GM18517 (cell line): Measurements from ENCODE around the gene HENMT1.

Source experiments
- ATAC-seq: cut with Tn5 transposase; IDR thresholded peaks from one replicate; pipeline ENCODE4 v1.9.1; 2021; ENCODE audit warnings: mild to moderate bottlenecking, moderate library complexity; ENCODE audit not compliant: unreplicated experiment

Gene HENMT1

DNA sequence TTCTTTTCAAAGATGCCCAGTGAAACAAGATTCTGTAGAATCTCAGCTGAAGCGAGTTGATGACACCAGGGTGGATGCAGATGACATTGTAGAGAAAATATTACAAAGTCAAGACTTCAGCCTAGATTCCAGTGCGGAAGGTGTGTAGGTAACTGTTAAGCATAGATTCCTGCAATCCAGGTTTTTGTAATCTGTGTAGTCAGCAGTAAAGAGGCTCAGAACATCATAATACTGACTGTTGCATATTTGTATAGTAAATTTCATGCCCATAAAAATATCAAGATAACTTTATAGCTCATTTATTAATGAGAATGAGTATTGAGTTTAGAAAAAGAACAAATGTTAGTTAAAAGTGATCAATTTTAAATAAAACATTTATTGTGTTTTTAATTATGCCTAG, 32.2 kb downstream of the HENMT1 start:
- ATAC-seq, result no peak

DNA sequence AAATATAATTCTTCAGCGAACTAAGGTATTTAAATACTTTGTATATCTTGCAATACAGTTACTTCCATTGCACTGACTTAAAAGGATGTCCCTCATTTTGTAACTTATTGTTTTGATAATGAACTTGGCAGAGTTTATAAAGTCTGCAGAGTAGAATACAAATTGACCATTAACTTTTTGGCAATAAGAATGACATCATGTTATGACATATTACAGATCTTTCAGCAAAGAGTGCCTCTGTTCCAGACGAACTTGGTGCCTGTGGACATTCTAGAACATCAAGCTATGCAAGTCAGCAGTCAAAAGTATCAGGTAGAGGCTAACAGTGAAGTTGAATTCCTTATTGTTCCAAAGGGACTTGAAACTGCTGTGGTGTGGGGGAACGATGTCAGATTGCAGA, 32.9 kb downstream of the HENMT1 start:
- ATAC-seq, result no peak

DNA sequence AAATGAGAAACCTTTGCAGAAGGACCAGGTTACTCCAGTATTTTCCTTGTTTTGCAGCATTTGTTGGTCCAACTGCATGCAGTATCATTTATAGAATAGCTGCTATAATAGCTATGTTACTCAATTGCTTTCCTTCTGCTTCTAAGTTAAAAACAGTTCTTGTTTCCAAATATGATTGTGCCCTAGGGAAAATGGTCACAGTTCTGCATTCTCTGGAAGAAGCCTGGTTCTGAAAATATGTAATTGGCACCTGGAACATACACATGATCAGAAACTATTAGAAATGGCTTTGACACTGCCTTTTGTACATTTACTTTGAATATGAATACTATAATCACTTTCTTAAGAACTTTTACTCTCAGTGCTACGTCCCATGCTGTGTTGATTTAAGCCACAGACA, 33.6 kb downstream of the HENMT1 start:
- no peak for ATAC-seq

DNA sequence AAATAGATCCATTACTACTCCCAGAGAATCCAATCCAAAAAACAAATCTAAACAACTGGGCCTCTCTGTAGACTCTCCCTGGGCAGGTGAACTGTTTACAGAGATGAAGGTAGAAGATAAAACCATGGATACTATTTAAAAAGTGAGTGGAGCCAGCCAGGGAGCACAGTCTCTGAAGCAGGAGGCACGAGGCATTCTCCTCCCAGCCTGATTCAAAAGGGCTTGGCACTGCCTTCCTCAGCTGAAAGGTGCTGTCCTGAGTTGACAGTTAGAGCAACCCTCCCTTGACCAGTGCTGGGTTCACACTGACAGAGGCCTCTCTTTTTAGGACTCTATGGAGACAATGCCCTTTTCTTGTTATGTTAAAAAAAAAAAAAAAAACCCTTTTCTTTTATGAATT, 36.8 kb downstream of the HENMT1 start:
- no peak for ATAC-seq

DNA sequence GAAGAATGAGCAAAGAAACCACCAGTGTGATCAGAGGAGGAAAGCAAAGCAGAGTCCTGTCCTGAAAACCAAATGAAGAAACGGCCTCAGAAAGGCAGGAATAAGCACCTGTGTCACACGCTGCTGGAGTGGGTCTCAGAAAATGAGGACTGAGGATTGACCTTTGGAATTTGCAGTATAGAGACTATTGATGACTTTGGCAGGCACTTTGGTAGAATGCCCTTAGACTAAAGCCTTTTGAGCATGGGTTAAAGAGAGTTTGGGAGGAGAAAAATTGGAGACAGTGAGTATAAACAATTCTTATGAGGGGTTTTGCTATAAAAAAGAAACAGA, 43.2 kb downstream of the HENMT1 start:
- no peak for ATAC-seq

DNA sequence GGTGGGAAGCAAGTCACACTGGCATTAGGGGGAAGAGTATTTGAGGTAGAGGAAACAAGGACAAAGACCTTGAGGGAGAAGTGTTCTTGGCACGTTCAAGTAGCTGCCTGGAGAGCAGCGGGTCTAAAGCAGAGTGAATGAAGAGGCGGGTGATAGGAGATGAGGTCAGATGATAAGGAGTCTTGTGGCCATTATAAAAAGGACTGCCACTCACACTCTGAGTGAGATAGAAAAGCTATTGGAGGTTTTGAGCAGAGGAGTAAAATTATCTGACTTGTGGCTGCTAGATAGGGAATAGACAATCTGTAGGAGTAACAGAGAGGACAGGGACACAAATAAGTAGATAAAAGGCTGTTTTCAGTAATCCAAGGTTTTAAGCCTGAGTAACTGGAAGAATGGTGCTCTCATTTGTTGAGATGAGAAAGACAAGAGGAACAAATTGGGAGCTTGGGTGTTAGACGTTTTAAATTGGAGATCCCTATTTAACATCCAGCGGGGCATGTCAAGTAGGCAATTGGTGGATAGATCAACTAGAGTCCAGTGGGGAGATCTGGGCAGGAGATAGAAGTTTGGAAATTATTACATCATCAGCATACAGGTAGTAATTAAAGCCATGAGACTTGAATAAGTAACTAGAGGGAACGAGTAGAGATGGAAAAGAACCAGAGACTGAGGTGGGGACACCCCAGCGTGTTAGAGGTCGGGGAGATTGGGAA, 43.7 kb downstream of the HENMT1 start:
- ATAC-seq, result no peak

DNA sequence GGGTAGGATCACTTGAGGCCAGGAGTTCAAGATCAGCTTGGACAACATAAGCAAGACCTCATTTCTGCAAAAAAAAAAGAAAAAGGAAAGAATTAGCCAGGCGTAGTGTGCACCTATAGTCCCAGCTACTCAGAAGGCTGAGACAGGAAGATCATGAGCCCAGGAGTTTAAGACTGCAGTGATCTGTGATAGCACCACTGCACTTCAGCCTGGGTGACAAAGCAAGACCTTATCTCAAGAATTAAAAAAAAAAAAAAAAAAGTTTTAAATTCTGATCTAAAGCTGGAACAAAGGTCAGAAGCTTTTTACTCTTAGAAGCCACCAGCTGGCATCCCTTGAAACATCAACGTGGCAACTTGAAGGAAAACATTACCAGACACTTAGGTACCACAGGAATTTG, 45.3 kb downstream of the HENMT1 start:
- ATAC-seq, result no peak

DNA sequence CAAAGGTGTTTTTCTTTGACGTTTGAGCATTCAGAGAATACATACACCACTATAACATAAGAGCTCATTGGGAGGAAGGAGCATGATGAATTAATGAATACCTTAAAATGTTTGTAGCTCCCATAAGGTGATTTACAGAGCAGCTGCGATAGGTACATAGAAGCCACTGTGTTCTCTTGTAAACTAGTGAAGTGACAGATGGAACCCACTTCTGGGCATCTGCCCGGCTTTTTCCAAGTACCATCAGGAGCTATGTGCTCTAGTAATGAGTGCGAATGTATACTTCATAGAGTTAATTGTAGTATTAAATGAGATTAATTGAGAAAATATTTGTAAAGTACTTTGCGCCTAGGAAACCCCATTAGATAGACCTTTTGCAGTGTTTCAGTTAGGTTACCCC, 48.4 kb downstream of the HENMT1 start:
- no peak for ATAC-seq

DNA sequence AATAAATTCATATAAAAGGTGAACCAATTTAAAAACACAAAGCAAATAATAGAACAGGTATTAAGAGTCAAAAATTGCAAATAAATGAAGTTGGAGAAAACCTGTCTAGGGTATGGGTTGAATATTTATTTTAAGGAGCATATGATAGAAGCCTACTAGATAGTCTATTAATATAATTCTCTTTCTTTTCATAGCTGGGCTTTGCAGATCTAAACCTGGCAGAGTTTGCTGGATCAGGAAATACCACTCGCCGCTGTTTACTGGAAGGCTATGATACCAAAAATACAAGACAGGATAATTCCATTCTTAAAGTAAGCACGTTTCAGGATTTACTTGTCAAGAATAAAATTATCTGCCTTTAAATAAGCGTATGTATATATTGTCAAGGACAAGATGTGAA, 48.9 kb downstream of the HENMT1 start:
- ATAC-seq, result no peak

DNA sequence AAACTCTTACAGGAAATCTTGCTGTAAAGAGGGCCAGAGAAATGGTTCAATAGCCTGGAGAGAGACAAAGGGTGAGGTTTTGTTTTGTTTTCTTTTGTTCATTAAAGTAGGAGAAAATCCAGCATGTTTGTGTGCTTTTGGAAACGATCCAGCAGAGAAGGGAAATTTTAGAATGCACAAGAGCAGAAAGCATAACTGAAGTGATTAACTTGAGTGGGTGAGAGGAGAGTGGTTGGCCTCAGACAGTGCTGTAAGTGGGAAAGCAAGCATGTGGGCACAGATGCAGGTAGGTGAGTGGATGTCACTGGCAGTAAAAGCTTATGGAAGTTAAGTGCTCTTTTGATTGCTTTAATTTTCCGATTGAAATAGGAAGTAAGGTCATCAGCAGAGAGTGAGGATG, 50.8 kb downstream of the HENMT1 start:
- ATAC-seq, result no peak

DNA sequence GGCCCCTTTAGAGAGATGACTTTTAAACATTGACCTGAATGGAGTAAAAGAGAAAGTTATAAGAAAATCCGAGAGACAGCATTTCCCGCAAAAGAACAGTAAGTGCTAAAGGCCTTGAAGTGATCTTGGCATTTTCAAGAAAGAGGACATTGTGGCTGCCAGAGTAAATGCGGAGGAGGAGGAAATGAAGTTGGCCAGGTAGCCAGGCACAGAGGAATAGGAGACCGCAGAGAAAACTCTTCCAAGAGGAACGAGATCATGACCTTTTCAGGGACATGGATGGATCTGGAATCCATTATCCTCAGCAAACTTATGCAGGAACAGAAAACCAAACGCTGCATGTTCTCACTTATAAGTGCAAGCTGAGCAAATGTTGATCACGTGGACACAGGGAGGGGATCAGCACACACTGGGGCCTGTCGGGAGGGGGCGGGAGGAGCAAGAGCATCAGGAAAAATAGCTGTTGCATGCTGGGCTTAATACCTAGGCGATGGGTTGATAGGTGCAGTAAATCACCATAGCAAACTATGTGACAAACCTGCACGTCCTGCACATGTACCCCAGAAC, 51.3 kb downstream of the HENMT1 start:
- ATAC-seq, result no peak

DNA sequence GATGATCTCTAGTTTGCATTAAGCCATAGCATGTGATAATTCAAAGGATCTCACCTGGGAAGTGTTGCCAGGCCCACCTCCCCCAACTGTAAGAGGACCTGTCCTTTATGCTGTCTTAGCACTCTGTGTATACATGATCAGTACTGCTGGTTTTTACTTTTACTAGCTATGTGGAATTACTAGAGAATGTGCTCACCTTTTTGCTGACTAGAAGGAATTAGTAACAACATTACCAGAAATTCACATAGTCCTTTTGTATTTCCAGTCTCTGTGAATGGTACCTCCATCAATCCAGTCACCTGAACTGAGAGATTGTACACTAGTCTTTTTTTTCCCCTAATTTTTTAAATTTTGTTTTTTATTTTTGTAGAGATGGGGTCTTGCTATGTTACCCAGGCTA, 54.4 kb downstream of the HENMT1 start:
- ATAC-seq, result no peak

DNA sequence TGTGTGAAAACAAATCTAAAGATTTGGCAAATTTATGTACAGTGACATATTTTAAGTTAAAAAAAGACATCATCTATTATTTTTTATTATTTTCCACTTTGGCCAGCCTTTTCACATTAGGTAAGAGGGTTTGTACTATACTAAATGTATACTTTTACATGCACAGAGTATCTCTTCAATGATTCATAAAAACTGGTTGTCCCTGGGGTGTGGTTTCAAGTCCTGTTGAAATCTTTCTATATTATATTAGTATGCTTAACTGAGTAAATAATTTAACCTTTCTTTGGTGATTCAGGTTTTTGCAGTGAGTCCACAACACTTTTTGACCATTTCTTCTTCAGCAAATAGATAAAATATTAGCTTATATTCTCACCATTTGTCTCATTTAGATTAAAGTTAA, 55.3 kb downstream of the HENMT1 start:
- no peak for ATAC-seq

DNA sequence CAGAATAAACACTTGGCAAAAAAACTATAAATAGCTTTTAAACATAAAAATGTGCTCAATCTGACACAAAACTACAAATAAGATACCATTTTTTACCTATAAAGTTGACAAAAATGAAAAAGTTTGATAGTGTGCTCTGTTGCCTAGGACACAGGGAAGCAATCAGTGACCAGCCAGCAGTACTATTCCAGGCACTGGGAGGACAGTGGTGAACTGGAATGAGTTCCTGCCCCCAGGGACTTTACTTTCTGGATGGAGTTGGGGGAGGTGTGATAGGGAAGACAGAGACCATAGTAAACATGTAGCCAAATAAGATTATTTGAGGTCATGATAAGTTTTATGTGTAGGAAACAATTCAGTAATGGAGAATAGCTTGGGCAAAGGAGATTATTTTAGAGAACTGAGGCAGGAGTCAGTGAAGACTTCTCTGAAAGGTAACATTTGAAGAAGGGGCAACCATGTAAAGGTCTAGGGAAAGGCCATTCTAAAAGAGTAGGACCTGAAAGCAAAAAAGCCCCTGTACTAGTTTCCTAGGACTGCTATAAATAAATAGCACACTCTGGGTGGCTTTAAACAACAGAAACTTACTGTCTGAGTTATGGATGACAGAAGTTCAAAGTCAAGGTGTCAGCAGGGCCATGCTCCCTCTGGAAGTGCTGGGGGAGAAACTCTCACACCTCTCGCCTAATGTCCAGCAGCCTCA, 59.0 kb downstream of the HENMT1 start:
- ATAC-seq, result no peak

DNA sequence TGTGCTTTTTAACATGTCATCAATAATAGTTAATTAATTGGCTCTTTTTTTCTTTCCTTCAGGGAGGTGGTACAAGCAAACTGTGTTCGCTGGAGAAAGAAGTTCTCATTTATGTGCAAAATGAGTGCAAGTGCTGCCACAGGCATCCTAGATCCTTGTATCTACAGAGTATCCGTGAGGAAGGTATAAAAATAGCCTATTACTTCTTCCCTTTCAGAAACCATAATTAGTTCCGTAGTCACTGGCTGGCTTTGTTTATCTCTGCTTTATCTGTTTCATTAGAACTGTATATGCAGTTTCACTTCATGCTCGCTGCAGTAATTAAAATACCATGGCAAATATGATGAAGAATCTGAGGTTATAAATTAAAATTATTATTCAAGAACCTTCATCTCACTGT, 60.4 kb downstream of the HENMT1 start:
- no peak for ATAC-seq

DNA sequence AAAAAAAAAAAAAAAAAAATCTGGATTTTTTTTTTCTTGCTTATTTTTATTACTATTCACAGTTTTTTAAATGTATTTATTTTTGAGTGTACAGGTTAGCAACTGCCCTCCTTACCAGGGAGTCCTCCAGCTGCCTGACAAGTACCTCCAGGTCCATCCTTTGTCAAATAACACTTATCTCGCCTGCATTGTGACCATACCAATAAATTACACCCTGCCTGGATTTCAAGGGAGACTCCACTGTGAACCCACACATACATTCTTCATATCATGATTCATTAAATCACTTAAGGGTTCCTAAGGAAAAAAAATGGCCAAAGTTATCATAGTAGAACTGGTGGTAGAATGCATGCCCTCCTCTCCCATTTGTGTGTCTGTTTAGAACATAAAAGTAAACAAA, 62.6 kb downstream of the HENMT1 start:
- no peak for ATAC-seq
